GM23338 (cell line): Measurements from ENCODE around the gene SUSD2. TPM values are rescaled to one million over a fixed set of nuclear protein-coding genes. Genes with fewer than 3 reads are reported as not detected.

Experiments used
- ATAC-seq: fragments of 200-7000 bp; cut with Tn5 transposase; 3 replicates; pipeline ENCODE4 v1.9.1; 2020
- DNase-seq: peaks from one replicate; pipeline ENCODE4 v3.0.0-alpha.2; 2015; ENCODE audit warnings: low spot score
- H2AFZ ChIP-seq: fragments of 200-600 bp; sonication (generic); 2 replicates; pipeline ENCODE4 v1.8.0; 2016; ENCODE audit warnings: antibody characterized with exemption, mild to moderate bottlenecking, moderate library complexity
- H3F3A ChIP-seq: fragments of 200-600 bp; sonication (generic); replicated peaks from 2 replicates; pipeline ENCODE4 v1.8.0; 2017; ENCODE audit warnings: antibody characterized with exemption, mixed run types, low read depth
- H3K27ac ChIP-seq: fragments of 200-600 bp; sonication (generic); 2 replicates; pipeline ENCODE4 v1.6.1; 2016; ENCODE audit warnings: low read depth
- H3K27me3 ChIP-seq: fragments of 200-600 bp; sonication (generic); 2 replicates; pipeline ENCODE4 v1.8.0; 2016; ENCODE audit warnings: mild to moderate bottlenecking, mixed run types, moderate library complexity; ENCODE audit not compliant: insufficient read depth
- H3K36me3 ChIP-seq: fragments of 200-600 bp; sonication (generic); 2 replicates; pipeline ENCODE4 v1.8.0; 2016; ENCODE audit warnings: mild to moderate bottlenecking; ENCODE audit not compliant: insufficient read depth
- H3K4me1 ChIP-seq: fragments of 200-600 bp; sonication (generic); 2 replicates; pipeline ENCODE4 v1.8.0; 2016; ENCODE audit warnings: mild to moderate bottlenecking, moderate library complexity; ENCODE audit not compliant: insufficient read depth
- H3K4me2 ChIP-seq: fragments of 200-600 bp; sonication (generic); 2 replicates; pipeline ENCODE4 v1.7.1; 2017; ENCODE audit warnings: mixed run types
- H3K4me3 ChIP-seq: fragments of 200-600 bp; sonication (generic); 2 replicates; pipeline ENCODE4 v1.6.1; 2016; ENCODE audit warnings: mixed run types
- H3K79me2 ChIP-seq: fragments of 200-600 bp; sonication (generic); replicated peaks from 2 replicates; pipeline ENCODE4 v1.8.0; 2017; ENCODE audit warnings: mild to moderate bottlenecking; ENCODE audit not compliant: insufficient read depth
- H3K9me2 ChIP-seq: fragments of 200-600 bp; sonication (generic); 2 replicates; pipeline ENCODE4 v1.8.0; 2017; ENCODE audit not compliant: insufficient read depth
- H4K20me1 ChIP-seq: fragments of 200-600 bp; sonication (generic); replicated peaks from 2 replicates; pipeline ENCODE4 v1.8.0; 2017; ENCODE audit warnings: mild to moderate bottlenecking; ENCODE audit not compliant: insufficient read depth
- H3K27ac Mint-ChIP-seq: 2 replicates; pipeline ENCODE4 v1.8.0; 2020; ENCODE audit warnings: inconsistent platforms, mild to moderate bottlenecking, moderate library complexity, mixed read lengths
- H3K27me3 Mint-ChIP-seq: 3 replicates; pipeline ENCODE4 v1.8.0; 2022; ENCODE audit warnings: low read depth, mild to moderate bottlenecking, moderate library complexity, mixed read lengths, inconsistent platforms; ENCODE audit not compliant: insufficient read depth, poor library complexity
- H3K36me3 Mint-ChIP-seq: 3 replicates; pipeline ENCODE4 v1.8.0; 2021; ENCODE audit warnings: low read depth, mild to moderate bottlenecking, inconsistent platforms, moderate library complexity, mixed read lengths
- H3K4me1 Mint-ChIP-seq: 3 replicates; pipeline ENCODE4 v1.8.0; 2020; ENCODE audit warnings: mild to moderate bottlenecking, inconsistent platforms, mixed read lengths
- H3K4me3 Mint-ChIP-seq: 3 replicates; pipeline ENCODE4 v1.8.0; 2021; ENCODE audit warnings: moderate library complexity, mild to moderate bottlenecking, inconsistent platforms, mixed read lengths
- H3K9me3 Mint-ChIP-seq: 3 replicates; pipeline ENCODE4 v1.8.0; 2020; ENCODE audit warnings: moderate library complexity, mild to moderate bottlenecking, inconsistent platforms, mixed read lengths
- CREB1 ChIP-seq: fragments of 250-450 bp; sonication (Bioruptor Pico); IDR thresholded peaks from 2 replicates; pipeline ENCODE4 v1.5.0; 2020; ENCODE audit warnings: low read depth, mild to moderate bottlenecking, moderate library complexity
- EZH2phosphoT487 ChIP-seq: fragments of 200-600 bp; sonication (generic); IDR thresholded peaks from one replicate; pipeline ENCODE4 v1.8.1; 2018; ENCODE audit warnings: antibody characterized with exemption; ENCODE audit not compliant: unreplicated experiment
- REST ChIP-seq: IDR thresholded peaks from one replicate; pipeline ENCODE4 v1.6.1; 2018; ENCODE audit warnings: antibody characterized with exemption; ENCODE audit not compliant: unreplicated experiment
- STAT1 ChIP-seq: IDR thresholded peaks from one replicate; pipeline ENCODE4 v1.6.1; 2016; ENCODE audit warnings: antibody characterized with exemption; ENCODE audit not compliant: unreplicated experiment
- ZNF114 ChIP-seq: fragments of 250-450 bp; sonication (Bioruptor Pico); IDR thresholded peaks from 2 replicates; pipeline ENCODE4 v1.5.0; 2020; ENCODE audit warnings: mild to moderate bottlenecking, moderate library complexity
- ZNF331 ChIP-seq: fragments of 250-450 bp; sonication (Bioruptor Pico); IDR thresholded peaks from 2 replicates; pipeline ENCODE4 v1.5.0; 2020; ENCODE audit warnings: low read depth, mild to moderate bottlenecking, moderate library complexity
- polyA plus RNA-seq: library from polyadenylated mRNA; unstranded; fragments of >200 nt; fragmentation: Nextera tagmentation; extraction: Ambion mirVana; gene quantifications from 2 replicates; pipeline ENCODE4 v1.2.1, GENCODE V29; 2016
- total RNA-seq: library from RNA; depleted of rRNA; stranded (reverse); fragments of >200 nt; shearing (Covaris generic); gene quantifications from 2 replicates; pipeline ENCODE4 v1.2.3, GENCODE V29; 2014
- TF ChIP-seq, protein P1 (sequence below): fragments of 250-450 bp; sonication (Bioruptor Pico); IDR thresholded peaks from 2 replicates; pipeline ENCODE4 v1.5.0; 2020; ENCODE audit warnings: mild to moderate bottlenecking, moderate library complexity

Gene SUSD2
- total and polyA plus RNA-seq, 2 experiments from 2014 or later = 0.74 to 2.1 TPM

DNA sequence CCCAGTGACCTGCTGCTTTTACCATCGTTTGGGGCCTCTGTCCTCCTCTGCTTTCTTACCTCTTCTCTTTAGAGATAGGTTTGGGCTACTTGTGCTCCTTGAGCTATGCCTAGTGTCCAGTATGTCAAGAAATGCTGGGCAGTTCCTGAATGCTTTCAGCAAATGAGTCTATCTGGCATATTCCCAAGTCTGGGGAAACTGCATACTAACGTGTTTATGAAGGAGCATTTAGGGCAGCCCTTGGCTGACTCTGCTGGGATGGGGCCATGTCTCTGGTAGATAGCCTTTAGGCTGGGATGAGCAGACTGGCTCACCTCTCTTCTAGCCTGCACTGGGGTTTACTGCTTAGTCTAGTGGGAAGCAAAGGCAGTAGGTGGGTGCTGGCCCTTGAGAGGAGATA, 43.7 kb upstream of the SUSD2 start (continued):
- TF ChIP-seq, protein P1, sequence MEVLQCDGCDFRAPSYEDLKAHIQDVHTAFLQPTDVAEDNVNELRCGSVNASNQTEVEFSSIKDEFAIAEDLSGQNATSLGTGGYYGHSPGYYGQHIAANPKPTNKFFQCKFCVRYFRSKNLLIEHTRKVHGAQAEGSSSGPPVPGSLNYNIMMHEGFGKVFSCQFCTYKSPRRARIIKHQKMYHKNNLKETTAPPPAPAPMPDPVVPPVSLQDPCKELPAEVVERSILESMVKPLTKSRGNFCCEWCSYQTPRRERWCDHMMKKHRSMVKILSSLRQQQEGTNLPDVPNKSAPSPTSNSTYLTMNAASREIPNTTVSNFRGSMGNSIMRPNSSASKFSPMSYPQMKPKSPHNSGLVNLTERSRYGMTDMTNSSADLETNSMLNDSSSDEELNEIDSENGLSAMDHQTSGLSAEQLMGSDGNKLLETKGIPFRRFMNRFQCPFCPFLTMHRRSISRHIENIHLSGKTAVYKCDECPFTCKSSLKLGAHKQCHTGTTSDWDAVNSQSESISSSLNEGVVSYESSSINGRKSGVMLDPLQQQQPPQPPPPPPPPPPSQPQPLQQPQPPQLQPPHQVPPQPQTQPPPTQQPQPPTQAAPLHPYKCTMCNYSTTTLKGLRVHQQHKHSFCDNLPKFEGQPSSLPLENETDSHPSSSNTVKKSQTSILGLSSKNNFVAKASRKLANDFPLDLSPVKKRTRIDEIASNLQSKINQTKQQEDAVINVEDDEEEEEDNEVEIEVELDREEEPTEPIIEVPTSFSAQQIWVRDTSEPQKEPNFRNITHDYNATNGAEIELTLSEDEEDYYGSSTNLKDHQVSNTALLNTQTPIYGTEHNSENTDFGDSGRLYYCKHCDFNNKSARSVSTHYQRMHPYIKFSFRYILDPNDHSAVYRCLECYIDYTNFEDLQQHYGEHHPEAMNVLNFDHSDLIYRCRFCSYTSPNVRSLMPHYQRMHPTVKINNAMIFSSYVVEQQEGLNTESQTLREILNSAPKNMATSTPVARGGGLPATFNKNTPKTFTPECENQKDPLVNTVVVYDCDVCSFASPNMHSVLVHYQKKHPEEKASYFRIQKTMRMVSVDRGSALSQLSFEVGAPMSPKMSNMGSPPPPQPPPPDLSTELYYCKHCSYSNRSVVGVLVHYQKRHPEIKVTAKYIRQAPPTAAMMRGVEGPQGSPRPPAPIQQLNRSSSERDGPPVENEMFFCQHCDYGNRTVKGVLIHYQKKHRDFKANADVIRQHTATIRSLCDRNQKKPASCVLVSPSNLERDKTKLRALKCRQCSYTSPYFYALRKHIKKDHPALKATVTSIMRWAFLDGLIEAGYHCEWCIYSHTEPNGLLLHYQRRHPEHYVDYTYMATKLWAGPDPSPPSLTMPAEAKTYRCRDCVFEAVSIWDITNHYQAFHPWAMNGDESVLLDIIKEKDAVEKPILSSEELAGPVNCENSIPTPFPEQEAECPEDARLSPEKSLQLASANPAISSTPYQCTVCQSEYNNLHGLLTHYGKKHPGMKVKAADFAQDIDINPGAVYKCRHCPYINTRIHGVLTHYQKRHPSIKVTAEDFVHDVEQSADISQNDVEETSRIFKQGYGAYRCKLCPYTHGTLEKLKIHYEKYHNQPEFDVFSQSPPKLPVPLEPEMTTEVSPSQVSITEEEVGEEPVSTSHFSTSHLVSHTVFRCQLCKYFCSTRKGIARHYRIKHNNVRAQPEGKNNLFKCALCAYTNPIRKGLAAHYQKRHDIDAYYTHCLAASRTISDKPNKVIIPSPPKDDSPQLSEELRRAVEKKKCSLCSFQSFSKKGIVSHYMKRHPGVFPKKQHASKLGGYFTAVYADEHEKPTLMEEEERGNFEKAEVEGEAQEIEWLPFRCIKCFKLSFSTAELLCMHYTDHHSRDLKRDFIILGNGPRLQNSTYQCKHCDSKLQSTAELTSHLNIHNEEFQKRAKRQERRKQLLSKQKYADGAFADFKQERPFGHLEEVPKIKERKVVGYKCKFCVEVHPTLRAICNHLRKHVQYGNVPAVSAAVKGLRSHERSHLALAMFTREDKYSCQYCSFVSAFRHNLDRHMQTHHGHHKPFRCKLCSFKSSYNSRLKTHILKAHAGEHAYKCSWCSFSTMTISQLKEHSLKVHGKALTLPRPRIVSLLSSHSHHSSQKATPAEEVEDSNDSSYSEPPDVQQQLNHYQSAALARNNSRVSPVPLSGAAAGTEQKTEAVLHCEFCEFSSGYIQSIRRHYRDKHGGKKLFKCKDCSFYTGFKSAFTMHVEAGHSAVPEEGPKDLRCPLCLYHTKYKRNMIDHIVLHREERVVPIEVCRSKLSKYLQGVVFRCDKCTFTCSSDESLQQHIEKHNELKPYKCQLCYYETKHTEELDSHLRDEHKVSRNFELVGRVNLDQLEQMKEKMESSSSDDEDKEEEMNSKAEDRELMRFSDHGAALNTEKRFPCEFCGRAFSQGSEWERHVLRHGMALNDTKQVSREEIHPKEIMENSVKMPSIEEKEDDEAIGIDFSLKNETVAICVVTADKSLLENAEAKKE = no peak
- TF ChIP-seq CREB1 = no peak
- TF ChIP-seq STAT1 = no peak

DNA sequence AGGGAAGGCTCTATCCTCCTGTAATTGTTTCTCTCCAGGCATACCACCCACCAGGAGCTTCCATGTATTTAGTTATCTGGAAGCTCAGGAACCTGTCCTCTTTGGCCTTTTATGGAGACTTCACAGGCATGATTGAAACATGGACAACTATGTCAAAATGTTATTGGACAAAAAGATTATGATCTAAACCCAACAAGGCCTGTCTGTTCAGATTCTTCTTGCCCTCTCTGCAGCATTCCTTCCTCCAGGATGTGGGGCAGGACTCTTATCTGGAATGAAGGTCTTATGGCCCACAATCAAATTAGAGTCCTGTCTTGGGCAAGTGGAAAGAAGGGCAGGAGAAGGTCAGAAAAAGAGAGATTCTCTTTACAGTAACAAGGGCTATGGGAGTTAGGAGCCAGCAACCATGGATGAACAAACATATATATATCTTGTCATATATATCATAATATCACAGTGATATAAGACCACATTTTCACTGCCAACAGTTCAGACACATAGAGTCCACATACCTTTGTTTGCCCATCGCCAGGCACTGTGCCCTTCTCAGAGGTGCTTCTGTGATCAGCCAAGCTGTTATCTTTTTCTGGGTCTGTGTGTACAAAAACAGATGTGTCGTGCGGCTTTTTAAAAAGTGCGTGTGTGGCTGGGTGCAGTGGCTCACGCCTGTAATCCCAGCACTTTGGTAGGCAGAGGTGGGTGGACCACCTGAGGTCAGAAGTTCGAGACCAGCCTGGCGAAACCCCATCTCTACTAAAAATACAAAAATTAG, 42.5 kb upstream of the SUSD2 start:
- no peaks in the 10 kb centered on the region for H3K9me3 Mint-ChIP-seq
- Histone ChIP-seq H2AFZ (no peak overlapping the region), H4K20me1 (no peaks in the 10 kb centered on the region; the same call in 1 of the 2 replicates), H3K36me3 (no peaks in the 10 kb centered on the region), H3K9me2 (no peaks in the 10 kb centered on the region), H3K4me3 (no peak overlapping the region), H3K27me3 (no peaks in the 10 kb centered on the region), H3F3A (no peaks in the 10 kb centered on the region), H3K79me2 (no peaks in the 10 kb centered on the region), H3K4me1 (no peaks in the 10 kb centered on the region), H3K27ac (no peak overlapping the region), H3K4me2 (no peak overlapping the region)
- H3K27me3 Mint-ChIP-seq = peaks cover 12% of the 10 kb centered on the region
- no peak for DNase-seq
- H3K36me3 Mint-ChIP-seq = peaks cover 13% of the 10 kb centered on the region
- peaks cover 5% of the 10 kb centered on the region; the same call in 2 of the 3 replicates for H3K4me1 Mint-ChIP-seq
- no peak overlapping the region for H3K4me3 Mint-ChIP-seq
- no peak overlapping the region for H3K27ac Mint-ChIP-seq
- no peak for ATAC-seq
- TF ChIP-seq STAT1 = no peak
- TF ChIP-seq REST = no peak
- no peak for TF ChIP-seq EZH2phosphoT487
- TF ChIP-seq ZNF114 (CRISPR knock-in tag) = no peak
- no peak for TF ChIP-seq ZNF331 (CRISPR knock-in tag)
